ENCODE measurements around the gene KLHL29. TPM values are rescaled to one million over a fixed set of nuclear protein-coding genes. Genes with fewer than 3 reads are reported as not detected.

KLHL29 gene
- total and polyA plus RNA-seq, 2 experiments from 2014 or later, result 1.5 to 6.5 TPM

DNA sequence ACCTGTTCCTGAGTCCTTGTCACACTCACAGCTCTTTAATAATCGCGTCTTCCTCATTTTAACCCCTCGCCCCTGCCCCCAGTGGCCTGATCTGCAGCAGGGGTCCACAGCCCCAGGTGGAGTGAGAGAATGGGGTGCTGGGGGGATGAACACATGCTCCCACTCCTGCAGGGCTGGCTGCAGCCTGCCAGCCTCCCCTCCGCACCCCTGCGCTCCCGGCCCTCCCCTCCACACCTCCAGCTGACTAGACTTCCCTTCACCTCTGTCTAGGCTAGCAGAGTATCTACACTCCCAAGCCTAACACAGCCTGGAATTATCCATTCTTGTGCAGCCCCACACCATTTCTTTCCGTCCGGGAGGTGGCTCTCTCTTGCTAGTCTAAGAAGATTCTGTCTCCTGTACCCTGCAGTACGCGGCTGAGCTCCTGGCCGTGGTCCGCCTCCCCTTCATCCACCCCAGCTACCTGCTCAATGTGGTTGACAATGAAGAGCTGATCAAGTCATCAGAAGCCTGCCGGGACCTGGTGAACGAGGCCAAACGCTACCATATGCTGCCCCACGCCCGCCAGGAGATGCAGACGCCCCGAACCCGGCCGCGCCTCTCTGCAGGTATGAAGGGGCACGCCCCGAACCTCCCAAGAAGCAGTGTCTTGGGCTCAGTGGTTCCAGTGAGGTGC, 310.4 kb downstream of the KLHL29 start:
- Histone ChIP-seq H3K4me3 (no peak overlapping the region), H2AFZ (no peak overlapping the region), H3K9me2 (ENCODE audit: insufficient read depth) (peaks cover 3% of the 10 kb centered on the region; the same call in 1 of the 2 replicates), H4K20me1 (replicated peaks; ENCODE audit: insufficient read depth) (no peaks in the 10 kb centered on the region; the same call in 1 of the 2 replicates), H3F3A (replicated peaks; ENCODE audit: low read depth) (no peaks in the 10 kb centered on the region), H3K27me3 (ENCODE audit: insufficient read depth) (no peaks in the 10 kb centered on the region), H3K4me2 (no peak overlapping the region), H3K4me1 (ENCODE audit: insufficient read depth) (no peaks in the 10 kb centered on the region), H3K79me2 (replicated peaks; ENCODE audit: insufficient read depth) (no peaks in the 10 kb centered on the region), H3K36me3 (ENCODE audit: insufficient read depth) (no peaks in the 10 kb centered on the region), H3K27ac (ENCODE audit: low read depth) (no peak overlapping the region)
- TF ChIP-seq JUNB (IDR thresholded peaks at IDR 0.05; ENCODE audit: unreplicated experiment) (no peak), ZNF331 (CRISPR knock-in tag; IDR thresholded peaks at IDR 0.05; ENCODE audit: low read depth) (no peak), EZH2 (IDR thresholded peaks at IDR 0.05; ENCODE audit: low read depth, unreplicated experiment) (no peak), STAT1 (IDR thresholded peaks at IDR 0.05; ENCODE audit: unreplicated experiment) (no peak), POLR2AphosphoS5 (IDR thresholded peaks at IDR 0.05; ENCODE audit: low read depth) (no peak), ZNF114 (CRISPR knock-in tag; IDR thresholded peaks at IDR 0.05) (no peak), NANOG (IDR thresholded peaks at IDR 0.05; ENCODE audit: borderline replicate concordance) (no peak)
- TF ChIP-seq, protein P1, sequence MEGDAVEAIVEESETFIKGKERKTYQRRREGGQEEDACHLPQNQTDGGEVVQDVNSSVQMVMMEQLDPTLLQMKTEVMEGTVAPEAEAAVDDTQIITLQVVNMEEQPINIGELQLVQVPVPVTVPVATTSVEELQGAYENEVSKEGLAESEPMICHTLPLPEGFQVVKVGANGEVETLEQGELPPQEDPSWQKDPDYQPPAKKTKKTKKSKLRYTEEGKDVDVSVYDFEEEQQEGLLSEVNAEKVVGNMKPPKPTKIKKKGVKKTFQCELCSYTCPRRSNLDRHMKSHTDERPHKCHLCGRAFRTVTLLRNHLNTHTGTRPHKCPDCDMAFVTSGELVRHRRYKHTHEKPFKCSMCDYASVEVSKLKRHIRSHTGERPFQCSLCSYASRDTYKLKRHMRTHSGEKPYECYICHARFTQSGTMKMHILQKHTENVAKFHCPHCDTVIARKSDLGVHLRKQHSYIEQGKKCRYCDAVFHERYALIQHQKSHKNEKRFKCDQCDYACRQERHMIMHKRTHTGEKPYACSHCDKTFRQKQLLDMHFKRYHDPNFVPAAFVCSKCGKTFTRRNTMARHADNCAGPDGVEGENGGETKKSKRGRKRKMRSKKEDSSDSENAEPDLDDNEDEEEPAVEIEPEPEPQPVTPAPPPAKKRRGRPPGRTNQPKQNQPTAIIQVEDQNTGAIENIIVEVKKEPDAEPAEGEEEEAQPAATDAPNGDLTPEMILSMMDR (conservative IDR thresholded peaks at IDR 0.05; ENCODE audit: low read depth in 2 of 2), result no peak
- TF ChIP-seq, protein P2, sequence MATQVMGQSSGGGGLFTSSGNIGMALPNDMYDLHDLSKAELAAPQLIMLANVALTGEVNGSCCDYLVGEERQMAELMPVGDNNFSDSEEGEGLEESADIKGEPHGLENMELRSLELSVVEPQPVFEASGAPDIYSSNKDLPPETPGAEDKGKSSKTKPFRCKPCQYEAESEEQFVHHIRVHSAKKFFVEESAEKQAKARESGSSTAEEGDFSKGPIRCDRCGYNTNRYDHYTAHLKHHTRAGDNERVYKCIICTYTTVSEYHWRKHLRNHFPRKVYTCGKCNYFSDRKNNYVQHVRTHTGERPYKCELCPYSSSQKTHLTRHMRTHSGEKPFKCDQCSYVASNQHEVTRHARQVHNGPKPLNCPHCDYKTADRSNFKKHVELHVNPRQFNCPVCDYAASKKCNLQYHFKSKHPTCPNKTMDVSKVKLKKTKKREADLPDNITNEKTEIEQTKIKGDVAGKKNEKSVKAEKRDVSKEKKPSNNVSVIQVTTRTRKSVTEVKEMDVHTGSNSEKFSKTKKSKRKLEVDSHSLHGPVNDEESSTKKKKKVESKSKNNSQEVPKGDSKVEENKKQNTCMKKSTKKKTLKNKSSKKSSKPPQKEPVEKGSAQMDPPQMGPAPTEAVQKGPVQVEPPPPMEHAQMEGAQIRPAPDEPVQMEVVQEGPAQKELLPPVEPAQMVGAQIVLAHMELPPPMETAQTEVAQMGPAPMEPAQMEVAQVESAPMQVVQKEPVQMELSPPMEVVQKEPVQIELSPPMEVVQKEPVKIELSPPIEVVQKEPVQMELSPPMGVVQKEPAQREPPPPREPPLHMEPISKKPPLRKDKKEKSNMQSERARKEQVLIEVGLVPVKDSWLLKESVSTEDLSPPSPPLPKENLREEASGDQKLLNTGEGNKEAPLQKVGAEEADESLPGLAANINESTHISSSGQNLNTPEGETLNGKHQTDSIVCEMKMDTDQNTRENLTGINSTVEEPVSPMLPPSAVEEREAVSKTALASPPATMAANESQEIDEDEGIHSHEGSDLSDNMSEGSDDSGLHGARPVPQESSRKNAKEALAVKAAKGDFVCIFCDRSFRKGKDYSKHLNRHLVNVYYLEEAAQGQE (IDR thresholded peaks at IDR 0.05; ENCODE audit: unreplicated experiment), result no peak
- TF ChIP-seq, protein P3, sequence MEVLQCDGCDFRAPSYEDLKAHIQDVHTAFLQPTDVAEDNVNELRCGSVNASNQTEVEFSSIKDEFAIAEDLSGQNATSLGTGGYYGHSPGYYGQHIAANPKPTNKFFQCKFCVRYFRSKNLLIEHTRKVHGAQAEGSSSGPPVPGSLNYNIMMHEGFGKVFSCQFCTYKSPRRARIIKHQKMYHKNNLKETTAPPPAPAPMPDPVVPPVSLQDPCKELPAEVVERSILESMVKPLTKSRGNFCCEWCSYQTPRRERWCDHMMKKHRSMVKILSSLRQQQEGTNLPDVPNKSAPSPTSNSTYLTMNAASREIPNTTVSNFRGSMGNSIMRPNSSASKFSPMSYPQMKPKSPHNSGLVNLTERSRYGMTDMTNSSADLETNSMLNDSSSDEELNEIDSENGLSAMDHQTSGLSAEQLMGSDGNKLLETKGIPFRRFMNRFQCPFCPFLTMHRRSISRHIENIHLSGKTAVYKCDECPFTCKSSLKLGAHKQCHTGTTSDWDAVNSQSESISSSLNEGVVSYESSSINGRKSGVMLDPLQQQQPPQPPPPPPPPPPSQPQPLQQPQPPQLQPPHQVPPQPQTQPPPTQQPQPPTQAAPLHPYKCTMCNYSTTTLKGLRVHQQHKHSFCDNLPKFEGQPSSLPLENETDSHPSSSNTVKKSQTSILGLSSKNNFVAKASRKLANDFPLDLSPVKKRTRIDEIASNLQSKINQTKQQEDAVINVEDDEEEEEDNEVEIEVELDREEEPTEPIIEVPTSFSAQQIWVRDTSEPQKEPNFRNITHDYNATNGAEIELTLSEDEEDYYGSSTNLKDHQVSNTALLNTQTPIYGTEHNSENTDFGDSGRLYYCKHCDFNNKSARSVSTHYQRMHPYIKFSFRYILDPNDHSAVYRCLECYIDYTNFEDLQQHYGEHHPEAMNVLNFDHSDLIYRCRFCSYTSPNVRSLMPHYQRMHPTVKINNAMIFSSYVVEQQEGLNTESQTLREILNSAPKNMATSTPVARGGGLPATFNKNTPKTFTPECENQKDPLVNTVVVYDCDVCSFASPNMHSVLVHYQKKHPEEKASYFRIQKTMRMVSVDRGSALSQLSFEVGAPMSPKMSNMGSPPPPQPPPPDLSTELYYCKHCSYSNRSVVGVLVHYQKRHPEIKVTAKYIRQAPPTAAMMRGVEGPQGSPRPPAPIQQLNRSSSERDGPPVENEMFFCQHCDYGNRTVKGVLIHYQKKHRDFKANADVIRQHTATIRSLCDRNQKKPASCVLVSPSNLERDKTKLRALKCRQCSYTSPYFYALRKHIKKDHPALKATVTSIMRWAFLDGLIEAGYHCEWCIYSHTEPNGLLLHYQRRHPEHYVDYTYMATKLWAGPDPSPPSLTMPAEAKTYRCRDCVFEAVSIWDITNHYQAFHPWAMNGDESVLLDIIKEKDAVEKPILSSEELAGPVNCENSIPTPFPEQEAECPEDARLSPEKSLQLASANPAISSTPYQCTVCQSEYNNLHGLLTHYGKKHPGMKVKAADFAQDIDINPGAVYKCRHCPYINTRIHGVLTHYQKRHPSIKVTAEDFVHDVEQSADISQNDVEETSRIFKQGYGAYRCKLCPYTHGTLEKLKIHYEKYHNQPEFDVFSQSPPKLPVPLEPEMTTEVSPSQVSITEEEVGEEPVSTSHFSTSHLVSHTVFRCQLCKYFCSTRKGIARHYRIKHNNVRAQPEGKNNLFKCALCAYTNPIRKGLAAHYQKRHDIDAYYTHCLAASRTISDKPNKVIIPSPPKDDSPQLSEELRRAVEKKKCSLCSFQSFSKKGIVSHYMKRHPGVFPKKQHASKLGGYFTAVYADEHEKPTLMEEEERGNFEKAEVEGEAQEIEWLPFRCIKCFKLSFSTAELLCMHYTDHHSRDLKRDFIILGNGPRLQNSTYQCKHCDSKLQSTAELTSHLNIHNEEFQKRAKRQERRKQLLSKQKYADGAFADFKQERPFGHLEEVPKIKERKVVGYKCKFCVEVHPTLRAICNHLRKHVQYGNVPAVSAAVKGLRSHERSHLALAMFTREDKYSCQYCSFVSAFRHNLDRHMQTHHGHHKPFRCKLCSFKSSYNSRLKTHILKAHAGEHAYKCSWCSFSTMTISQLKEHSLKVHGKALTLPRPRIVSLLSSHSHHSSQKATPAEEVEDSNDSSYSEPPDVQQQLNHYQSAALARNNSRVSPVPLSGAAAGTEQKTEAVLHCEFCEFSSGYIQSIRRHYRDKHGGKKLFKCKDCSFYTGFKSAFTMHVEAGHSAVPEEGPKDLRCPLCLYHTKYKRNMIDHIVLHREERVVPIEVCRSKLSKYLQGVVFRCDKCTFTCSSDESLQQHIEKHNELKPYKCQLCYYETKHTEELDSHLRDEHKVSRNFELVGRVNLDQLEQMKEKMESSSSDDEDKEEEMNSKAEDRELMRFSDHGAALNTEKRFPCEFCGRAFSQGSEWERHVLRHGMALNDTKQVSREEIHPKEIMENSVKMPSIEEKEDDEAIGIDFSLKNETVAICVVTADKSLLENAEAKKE (CRISPR knock-in tag; IDR thresholded peaks at IDR 0.05), result no peak
- Mint-ChIP-seq H3K36me3 (ENCODE audit: low read depth) (peaks cover 15% of the 10 kb centered on the region), H3K4me3 (no peak overlapping the region), H3K27me3 (ENCODE audit: insufficient read depth, low read depth, poor library complexity) (peaks cover 19% of the 10 kb centered on the region), H3K27ac (no peak overlapping the region), H3K4me1 (peaks cover 19% of the 10 kb centered on the region), H3K9me3 (peaks cover 3% of the 10 kb centered on the region; the same call in 1 of the 3 replicates)
- DNase-seq (ENCODE audit: low spot score), result no peak
- ATAC-seq, result no peak
